ENCODE results near the gene ZNF598.

ZNF598 gene

DNA sequence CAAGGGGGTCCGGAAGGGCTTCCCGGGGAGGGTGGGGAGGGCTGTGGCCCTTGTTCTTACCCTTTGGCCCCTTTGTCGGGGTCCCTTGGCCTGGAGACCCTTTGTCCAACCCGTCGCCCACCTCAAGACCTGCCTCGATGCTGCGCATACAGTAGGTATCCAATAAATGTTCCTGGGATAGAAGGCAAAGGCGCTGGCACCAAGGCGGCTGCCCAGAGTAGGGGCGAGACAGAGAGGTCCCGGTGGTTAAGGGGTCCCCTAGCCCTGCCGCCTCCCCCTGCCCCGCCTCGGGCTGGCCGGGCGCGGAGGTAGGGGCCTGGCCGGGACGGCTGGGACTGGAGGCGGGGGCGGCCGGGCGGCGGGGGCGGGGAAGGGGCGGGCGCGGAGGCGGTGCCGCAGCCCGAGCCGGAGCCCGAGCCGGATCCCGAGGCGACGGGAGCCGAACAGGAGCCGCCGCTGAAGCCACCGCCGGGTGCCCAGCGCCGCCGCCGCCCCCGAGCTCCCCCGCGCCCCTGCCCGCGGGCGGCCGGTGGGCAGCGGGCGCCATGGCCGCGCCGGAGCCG is 16.9 kb upstream of the ZNF598 start, which contains the start of gene NHERF2:
Gene NHERF2, plus strand, starts transcription at position 442 of the 563 bp plus-strand sequence. Its CDS starts 104 bp downstream, at position 546.
- Mint-ChIP-seq H3K36me3 (ENCODE audit: low read depth) (peaks cover 4% of the 10 kb centered on the region), H3K4me3 (peak within 1 kb of the TSS; percentile 90 to 97 (median 94)), H3K9me3 (no peaks in the 10 kb centered on the region), H3K27me3 (ENCODE audit: low read depth) (peaks cover 11% of the 10 kb centered on the region), H3K27ac (peak within 1 kb of the TSS; percentile 90 to 96 (median 92)), H3K4me1 (peaks cover 29% of the 10 kb centered on the region)
- TF ChIP-seq, protein P1, sequence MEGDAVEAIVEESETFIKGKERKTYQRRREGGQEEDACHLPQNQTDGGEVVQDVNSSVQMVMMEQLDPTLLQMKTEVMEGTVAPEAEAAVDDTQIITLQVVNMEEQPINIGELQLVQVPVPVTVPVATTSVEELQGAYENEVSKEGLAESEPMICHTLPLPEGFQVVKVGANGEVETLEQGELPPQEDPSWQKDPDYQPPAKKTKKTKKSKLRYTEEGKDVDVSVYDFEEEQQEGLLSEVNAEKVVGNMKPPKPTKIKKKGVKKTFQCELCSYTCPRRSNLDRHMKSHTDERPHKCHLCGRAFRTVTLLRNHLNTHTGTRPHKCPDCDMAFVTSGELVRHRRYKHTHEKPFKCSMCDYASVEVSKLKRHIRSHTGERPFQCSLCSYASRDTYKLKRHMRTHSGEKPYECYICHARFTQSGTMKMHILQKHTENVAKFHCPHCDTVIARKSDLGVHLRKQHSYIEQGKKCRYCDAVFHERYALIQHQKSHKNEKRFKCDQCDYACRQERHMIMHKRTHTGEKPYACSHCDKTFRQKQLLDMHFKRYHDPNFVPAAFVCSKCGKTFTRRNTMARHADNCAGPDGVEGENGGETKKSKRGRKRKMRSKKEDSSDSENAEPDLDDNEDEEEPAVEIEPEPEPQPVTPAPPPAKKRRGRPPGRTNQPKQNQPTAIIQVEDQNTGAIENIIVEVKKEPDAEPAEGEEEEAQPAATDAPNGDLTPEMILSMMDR (IDR thresholded peaks at IDR 0.05; ENCODE audit: unreplicated experiment in 3 of 3) = no peak

DNA sequence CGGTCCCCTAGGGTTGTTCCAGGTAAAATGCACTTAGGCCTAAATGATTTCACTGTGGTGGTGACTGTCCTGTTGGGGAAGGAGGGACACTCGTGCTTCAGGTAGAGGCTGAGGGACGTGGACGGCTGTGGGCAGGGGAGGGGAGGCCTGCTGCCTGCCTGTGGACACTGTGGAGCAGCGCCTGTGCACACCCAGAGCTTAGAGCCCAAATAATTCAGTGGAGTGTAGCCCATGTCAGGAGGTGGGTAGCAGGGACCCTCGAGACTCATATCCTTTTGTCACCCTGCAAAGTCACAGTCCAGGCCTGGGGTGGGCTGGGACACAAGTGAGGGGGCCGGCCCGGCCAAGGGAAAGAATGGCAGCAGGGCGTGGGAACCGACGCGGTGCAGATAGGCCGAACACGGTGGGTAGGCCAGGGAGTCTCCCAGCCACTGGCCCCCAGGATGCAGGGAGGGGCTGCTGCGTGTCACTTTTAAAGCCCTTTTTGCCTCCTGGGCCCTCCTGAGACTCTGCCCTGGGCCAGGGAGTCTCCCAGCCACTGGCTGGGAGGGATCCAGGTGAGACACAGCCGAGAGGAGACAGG is 16.3 kb upstream of the ZNF598 start:
- H3K27me3 Mint-ChIP-seq (ENCODE audit: low read depth) = peaks cover 15% of the 10 kb centered on the region
- no peaks in the 10 kb centered on the region for H3K9me3 Mint-ChIP-seq
- H3K36me3 Mint-ChIP-seq (ENCODE audit: low read depth) = peaks cover 4% of the 10 kb centered on the region
- peak overlapping the region; percentile 79 to 85 (median 82) for H3K4me3 Mint-ChIP-seq
- H3K27ac Mint-ChIP-seq = peak overlapping the region; percentile 73 to 88 (median 74)
- TF ChIP-seq, protein P1 (IDR thresholded peaks at IDR 0.05; ENCODE audit: unreplicated experiment in 3 of 3) = no peak
- peaks cover 29% of the 10 kb centered on the region for H3K4me1 Mint-ChIP-seq

DNA sequence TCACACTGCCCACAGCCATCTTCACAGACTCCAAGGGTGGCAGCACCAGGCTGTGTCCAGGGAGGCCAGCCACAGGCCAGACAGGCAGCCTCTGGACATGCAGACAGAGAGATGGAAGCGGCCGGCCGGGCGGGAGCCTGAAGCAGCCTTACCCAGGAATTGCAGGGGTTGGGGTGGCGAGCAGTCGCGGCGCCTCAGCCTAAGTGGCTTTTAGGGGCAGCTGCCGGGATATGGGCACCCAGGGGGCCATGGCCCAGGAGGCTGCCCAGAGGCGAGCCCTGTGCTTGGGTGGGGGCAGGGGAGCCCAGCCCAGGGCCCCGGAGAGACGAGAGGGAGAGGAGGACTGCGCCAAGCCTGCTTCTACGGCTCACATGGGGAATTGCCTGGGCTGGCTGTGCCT is 15.6 kb upstream of the ZNF598 start:
- Mint-ChIP-seq H3K4me3 (peak overlapping the region; percentile 79 to 85 (median 82)), H3K27me3 (ENCODE audit: low read depth) (peaks cover 19% of the 10 kb centered on the region), H3K9me3 (no peaks in the 10 kb centered on the region), H3K36me3 (ENCODE audit: low read depth) (peaks cover 4% of the 10 kb centered on the region), H3K4me1 (peaks cover 29% of the 10 kb centered on the region), H3K27ac (no peak overlapping the region)
- TF ChIP-seq, protein P1 (IDR thresholded peaks at IDR 0.05; ENCODE audit: unreplicated experiment in 3 of 3) = no peak

DNA sequence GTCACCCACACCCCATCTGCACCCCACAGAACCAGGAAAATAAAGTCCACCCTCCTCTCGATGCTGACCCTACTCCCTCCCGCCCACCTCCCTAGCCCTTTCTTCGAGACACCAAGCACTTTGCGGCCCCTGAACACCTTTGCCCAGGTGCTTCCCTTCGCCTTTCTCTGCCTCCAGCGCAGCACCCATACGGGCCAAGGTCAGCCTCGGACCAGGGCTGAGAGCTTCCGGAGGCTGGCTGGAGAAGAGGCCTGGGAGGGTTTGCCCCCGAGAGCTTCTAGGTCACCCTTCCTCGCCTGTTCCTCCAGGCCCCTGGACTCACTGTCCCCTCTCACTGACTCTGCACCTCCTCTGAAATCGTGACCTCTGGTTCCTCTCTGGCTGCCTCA is 14.4 kb upstream of the ZNF598 start:
- Mint-ChIP-seq H3K9me3 (no peaks in the 10 kb centered on the region), H3K36me3 (ENCODE audit: low read depth) (peaks cover 3% of the 10 kb centered on the region), H3K4me1 (peaks cover 24% of the 10 kb centered on the region), H3K27ac (peak overlapping the region; percentile 90 to 97 (median 95)), H3K4me3 (peak overlapping the region; percentile 65 to 77 (median 73)), H3K27me3 (ENCODE audit: low read depth) (peaks cover 22% of the 10 kb centered on the region)
- TF ChIP-seq, protein P1 (IDR thresholded peaks at IDR 0.05; ENCODE audit: unreplicated experiment in 3 of 3) = no peak

DNA sequence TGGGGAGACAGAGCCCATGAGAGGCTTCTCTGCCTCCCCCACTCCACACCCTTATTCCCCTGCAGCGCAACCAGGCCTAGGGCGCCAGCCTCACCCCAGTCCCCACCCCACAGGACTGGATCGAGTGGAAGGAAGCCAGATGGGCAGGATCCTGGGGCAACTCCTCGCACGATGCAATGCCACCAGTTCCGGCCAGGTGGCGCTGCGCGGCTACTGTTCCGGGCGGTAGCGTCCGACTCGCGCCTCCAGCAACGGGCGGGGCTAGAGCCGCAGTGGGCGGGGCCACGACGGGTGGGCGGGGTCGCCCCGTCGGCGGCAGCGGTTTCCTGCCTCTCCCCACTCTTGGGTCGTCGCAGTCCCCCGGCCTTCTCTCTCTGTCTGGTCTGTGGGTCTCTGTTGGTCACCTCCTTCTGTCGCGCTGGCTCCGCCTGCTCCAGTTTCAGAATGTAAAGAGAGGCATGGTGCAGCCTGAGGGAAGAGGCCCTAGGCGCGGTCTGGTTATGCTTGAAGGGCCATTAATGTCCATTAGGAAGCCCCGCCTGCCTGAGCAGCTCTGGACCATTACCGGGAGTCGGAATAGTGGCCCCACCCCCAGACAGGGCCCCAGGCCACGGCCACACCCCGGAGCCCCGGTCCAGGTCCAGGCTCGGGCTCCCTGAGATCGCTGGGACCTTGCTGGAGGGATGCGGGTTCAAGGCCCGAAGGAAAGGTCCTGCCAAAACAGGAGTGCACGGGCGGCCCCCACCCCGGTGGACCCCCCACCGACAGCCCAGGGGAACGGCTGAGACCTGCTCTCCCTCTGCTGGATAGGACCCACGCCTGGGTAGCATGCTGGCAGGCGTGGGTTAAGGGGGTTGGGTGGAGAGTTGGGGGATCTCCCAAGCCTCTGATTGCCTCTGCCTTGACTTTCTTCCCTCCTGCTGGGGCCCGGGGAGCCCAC is 13.7 kb upstream of the ZNF598 start:
- Mint-ChIP-seq H3K9me3 (no peaks in the 10 kb centered on the region), H3K27me3 (ENCODE audit: low read depth) (peaks cover 26% of the 10 kb centered on the region), H3K36me3 (ENCODE audit: low read depth) (no peaks in the 10 kb centered on the region), H3K4me3 (peak overlapping the region; percentile 80 to 85 (median 80)), H3K4me1 (peaks cover 24% of the 10 kb centered on the region), H3K27ac (peak overlapping the region; percentile 91 to 97 (median 91))
- TF ChIP-seq, protein P1 (IDR thresholded peaks at IDR 0.05; ENCODE audit: unreplicated experiment in 3 of 3) = peak; percentile 95 to 98 (median 98)

Measured in nephron (organoid).